HG03565 (cell line): Measurements from ENCODE around the gene RGP1.

Experiments
- ATAC-seq: cut with Tn5 transposase; IDR thresholded peaks from one replicate; pipeline ENCODE4 v1.9.1; 2021; ENCODE audit warnings: mild to moderate bottlenecking, moderate library complexity; ENCODE audit not compliant: unreplicated experiment

RGP1 gene

GRCh38 chr9:35743452-35743851 is 5.6 kb upstream of the RGP1 start:
- no peak for ATAC-seq

- no peak for ATAC-seq
Measured at GRCh38 chr9:35743880-35744518, 5.1 kb upstream of the RGP1 start.

- ATAC-seq: no peak
Measured at GRCh38 chr9:35745569-35745968, 3.5 kb upstream of the RGP1 start.

- ATAC-seq: no peak
Measured at GRCh38 chr9:35746583-35746982, 2.5 kb upstream of the RGP1 start.

GRCh38 chr9:35748242-35748857 is 737 bp upstream of the RGP1 start:
- no peak for ATAC-seq

- peak; percentile 17 for ATAC-seq
Measured at GRCh38 chr9:35749515-35750255, 598 bp downstream of the RGP1 start.

- ATAC-seq: no peak
Measured at GRCh38 chr9:35750256-35750531, 1.1 kb downstream of the RGP1 start.

GRCh38 chr9:35753466-35753865 is 4.4 kb downstream of the RGP1 start:
- no peak for ATAC-seq

GRCh38 chr9:35754264-35754663 is 5.2 kb downstream of the RGP1 start, which contains the start of gene MSMP:
MSMP (minus strand) TSS chr9:35754276; CDS start chr9:35754129, 147 bp downstream.
- no peak for ATAC-seq

- no peak for ATAC-seq
Measured at GRCh38 chr9:35755071-35755470, 6.0 kb downstream of the RGP1 start.

GRCh38 chr9:35756275-35757225 is 7.5 kb downstream of the RGP1 start:
- no peak for ATAC-seq

GRCh38 chr9:35757226-35757891 is 8.3 kb downstream of the RGP1 start:
- ATAC-seq: no peak

- no peak for ATAC-seq
Measured at GRCh38 chr9:35757892-35758275, 8.8 kb downstream of the RGP1 start.

GRCh38 chr9:35758475-35759050 is 9.5 kb downstream of the RGP1 start:
- no peak for ATAC-seq

GRCh38 chr9:35759795-35760194 is 10.7 kb downstream of the RGP1 start:
- ATAC-seq: no peak

GRCh38 chr9:35760651-35761050 is 11.6 kb downstream of the RGP1 start:
- ATAC-seq: no peak

- no peak for ATAC-seq
Measured at GRCh38 chr9:35763181-35763580, 14.1 kb downstream of the RGP1 start.

GRCh38 chr9:35763803-35764202 is 14.7 kb downstream of the RGP1 start:
- no peak for ATAC-seq

- ATAC-seq: no peak
Measured at GRCh38 chr9:35766997-35767396, 17.9 kb downstream of the RGP1 start.

GRCh38 chr9:35767458-35767857 is 18.4 kb downstream of the RGP1 start:
- no peak for ATAC-seq
